ENCODE measurements around the gene TPRN.

The TPRN gene

DNA sequence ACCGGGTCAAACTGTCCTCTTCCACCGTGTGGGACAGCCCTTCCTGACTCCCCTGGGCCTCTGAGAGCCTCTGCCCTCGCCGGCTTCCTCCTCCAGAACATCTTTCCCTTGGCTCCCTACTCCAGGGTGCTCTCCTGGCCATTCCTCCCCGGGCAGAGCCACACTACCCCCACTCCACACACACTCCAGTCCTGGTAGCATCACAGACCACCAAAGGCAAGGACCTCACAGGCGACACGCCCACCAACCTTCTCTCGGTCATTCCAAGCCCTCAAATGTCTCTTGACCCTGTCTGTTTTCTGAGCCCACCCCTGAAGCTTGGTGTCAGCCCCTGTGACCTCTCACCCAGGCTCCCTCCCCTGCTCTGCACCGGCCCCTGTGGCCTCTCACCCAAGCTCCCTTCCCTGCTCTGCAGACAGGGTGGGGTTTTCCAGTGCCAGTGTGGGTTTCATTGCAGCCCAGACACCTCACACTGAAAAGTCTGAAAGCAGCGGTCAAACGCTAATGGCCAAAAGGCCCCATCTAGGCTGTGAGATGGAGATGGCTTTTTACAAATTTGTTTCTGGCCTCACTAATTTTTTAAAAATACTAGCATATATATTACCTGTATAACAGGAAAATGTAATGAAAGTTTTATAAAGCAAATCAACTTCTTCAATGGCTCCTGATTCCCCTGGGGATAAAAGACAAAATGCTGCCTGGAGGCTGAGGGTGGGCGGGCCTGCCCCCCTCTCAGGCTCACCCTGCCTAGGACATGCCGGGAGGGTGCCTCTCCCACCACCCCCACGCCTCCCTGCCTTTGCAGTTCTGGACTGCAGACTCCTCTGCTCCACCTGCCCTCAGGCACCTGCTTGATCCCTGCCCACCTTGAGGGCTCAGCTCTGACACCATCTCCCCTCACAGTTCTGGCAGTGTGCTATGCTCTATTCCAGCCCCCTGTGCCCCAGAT, 41.2 kb downstream of the TPRN start:
- DNase-seq (ENCODE audit: low read depth), result no peak

DNA sequence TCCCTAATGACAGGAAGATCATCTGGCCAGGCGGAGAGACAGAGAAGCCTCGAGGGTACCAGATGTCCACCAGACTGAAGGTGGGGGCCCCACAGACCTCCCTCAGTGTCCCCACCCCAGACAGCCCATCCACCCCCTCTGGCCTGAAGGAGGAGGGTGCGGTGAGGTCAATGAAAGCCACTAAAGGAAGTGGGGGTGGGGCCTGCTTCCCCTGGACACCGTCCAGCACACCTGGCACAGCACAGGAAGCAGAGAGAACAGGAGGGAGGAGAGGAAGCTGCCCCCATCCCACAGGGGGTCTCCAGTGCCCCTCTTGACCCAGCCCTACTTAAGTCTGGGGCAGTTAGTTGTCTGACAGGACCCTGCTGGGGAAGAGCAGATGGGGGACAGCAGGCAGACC, 41.9 kb downstream of the TPRN start:
- DNase-seq (ENCODE audit: low read depth), result no peak

DNA sequence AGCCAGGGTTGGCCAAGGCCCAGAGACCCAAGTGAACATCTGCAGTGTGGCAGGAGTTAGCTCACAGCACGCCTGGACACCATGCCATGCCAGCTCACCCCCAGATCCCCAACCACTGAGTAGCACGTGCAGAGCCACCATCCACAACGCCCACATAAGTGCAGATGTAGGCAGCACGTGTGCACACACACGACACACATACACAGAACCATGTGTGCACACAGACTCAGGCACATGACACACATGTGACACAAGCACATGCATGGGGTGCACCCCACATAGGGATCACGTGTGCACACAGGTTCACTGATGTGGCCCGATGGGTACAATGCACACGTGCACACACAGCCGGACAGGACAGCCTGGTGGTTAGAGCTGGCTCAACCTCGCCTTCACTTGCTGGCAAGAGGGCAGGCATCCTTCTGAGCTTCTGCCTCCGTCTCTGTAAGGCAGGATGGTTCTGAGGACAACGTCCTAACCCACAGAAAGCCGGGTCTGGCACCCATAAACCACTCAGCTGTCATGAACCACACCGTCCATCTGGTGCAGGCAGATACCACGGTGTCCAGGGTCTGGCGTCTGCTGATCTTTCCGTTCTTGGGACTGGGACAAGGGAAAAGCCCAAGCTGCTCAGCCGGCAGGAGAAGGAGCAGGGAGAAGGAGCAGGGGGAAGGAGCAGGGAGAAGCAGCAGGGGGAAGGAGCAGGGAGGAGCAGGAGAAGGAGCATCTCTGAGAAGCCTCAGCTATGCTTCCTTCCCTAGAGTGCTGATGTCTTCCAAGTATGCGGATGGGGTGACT, 42.7 kb downstream of the TPRN start:
- DNase-seq (ENCODE audit: low read depth), result no peak

DNA sequence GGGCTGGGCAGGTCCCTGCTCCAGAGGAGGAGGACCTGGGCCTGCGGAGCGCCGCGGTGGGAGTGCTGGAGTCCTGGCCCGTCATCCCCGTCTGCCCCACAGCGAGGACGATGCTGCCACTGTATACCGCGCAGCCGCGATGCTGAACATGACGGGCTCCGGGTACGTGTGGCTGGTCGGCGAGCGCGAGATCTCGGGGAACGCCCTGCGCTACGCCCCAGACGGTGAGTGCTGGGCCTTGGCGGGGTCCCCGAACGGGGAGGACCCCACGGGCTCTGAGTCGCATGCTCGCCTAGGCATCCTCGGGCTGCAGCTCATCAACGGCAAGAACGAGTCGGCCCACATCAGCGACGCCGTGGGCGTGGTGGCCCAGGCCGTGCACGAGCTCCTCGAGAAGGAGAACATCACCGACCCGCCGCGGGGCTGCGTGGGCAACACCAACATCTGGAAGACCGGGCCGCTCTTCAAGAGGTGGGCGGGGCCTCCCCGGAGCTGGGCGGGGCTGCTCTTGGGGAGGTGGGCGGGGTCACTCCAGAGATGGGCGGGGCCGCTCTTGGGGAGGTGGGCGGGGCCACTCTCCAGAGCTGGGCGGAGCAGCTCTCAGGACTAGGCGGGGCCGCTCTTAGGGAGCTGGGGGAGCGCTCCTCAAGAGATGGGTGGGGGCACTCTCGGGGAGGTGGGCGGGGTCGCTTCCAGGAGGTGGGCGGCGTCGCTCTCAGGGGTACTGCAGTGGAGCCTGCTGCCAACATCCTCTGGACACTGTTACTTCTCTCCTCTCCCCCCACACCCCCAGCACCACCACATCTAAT, 43.8 kb downstream of the TPRN start:
- DNase-seq (ENCODE audit: low read depth), result peak; percentile 35

DNA sequence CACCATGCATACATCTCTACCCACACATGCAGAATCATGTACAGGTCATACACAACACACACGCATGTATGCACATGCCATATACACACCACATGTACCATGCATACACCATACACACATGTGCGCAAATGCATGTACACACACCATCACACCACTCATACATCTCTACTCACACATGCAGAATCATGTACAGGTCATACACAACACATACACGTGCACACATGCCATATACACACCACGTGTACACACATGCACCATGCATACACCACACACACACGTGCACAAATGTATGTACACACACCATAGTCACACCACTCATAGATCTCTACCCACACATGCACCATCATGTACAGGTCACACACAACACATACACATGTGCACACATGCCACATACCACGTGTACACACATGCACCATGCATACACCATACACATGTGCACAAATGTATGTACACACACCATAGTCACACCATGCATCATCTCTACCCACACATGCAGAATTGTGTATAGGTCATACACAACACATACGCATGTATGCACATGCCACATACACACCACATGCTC, 47.6 kb downstream of the TPRN start:
- no peak for DNase-seq (ENCODE audit: low read depth)

DNA sequence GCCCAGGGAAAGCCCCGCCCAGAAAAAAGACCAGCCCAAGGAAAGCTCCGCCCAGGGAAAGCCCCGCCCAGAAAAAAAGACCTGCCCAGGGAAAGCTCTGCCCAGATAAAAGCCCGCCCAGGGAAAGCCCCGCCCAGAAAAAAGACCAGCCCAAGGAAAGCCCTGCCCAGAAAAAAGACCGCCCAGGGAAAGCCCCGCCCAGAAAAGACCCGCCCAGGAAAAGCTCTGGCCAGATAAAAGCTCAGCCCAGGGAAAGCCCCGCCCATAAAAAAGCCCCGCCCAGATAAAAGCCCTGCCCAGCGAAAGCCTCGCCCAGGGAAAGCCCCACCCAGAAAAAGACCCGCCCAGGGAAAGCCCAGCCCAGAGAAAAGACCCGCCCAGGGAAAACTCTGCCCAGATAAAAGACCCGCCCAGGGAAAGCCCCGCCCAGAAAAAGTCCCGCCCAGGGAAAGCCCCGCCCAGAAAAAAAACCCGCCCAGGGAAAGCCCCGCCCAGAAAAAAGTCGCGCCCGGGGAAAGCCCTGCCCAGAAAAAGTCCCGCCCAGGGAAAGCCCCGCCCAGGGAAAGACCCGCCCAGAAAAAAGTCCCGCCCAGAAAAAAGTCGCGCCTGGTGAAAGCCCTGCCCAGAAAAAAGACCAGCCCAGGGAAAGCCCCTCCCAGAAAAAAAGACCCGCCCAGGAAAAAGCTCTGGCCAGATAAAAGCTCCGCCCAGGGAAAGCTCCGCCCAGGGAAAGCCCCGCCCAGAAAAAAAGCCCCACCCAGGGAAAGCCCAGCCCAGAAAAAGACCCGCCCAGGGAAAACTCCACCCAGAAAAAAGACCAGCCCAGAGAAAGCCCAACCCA, 49.7 kb downstream of the TPRN start:
- no peak for DNase-seq (ENCODE audit: low read depth)

DNA sequence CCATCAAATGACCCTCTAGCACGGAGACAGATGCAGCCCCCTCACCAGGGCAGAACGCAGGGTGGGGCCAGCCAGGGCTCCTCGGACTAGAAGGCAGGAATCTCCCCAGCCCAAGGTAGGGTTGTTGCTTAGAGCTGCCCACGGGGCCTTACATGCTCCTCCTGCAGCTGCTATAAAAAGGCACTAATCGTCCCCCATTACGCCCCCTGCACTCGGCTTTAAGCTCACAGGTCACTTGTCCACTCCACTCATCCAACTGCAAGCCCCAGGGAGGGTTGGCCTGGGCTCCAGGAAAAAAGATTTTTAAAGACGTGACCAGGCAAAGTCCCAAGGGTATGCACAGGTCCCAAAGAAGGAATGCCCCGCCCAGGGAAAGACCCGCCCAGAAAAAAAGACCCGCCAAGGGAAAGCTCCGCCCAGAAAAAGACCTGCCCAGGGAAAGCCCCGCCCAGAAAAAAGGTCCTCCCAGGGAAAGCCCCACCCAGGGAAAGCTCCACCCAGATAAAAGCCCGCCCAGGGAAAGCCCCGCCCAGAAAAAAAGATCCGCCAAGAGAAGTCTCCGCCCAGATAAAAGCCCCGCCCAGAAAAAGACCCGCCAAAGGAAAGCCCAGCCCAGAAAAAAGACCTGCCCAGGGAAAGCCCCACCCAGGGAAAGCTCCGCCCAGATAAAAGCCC, 50.5 kb downstream of the TPRN start:
- DNase-seq (ENCODE audit: low read depth), result no peak

DNA sequence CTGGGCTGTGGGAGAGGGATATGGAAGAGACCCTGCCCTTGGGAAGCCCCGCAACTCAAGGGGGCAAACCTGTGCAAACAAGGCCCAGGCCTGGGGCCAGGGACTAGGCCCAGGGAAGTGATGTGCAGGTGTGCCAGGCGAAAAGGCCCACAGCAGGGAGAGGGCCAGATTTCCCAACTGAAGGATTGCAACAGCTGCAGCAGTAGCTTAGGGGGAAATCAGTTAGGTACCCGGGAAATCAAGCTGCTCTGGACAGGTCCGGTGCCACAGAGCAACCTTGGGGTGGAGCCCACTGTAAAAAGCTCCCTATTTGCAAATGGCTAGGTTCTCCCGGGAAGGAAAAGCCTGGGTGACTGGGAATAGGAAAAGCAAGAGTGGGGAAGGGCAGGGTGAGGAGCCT, 51.2 kb downstream of the TPRN start:
- no peak for DNase-seq (ENCODE audit: low read depth)

DNA sequence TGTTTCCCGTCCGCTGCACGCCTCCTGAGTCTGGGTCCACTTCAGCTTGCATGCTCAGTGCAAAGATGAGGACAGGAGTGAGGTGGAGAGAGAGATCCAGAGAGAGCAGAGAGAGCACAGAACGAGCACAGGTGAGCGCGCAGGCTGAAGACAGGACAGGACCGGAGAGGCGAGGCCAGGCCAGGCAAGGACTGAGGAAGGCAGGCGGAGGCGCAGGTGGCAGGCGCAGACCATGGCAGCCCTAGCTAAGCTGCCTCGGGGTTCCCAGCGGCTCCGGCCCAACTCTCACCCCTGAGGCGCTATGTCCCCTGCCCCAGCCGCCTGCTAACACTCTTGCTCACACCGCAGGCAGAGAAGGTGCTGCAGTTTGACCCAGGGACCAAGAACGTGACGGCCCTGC, 51.9 kb downstream of the TPRN start:
- DNase-seq (ENCODE audit: low read depth), result no peak

DNA sequence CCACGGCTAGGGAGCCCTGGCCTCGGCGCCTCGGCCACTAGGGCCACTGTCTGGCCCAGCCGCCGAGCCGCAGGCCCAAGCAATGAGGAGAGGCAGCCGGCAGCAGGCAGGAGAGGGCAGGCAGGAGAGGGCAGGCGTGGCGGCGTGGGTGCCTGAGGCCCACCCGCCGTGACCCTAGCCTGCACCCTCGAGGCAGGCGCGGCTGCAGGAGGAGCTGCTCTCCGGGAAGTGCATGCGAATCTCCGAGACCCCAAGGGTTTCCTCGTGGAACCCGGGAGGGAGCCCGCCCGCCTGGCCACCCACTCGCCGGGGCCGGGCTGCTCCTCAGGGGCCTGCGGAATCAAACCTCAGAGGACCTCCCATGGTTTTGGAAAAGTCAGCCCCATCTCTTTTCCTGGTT, 52.3 kb downstream of the TPRN start:
- no peak for DNase-seq (ENCODE audit: low read depth)

DNA sequence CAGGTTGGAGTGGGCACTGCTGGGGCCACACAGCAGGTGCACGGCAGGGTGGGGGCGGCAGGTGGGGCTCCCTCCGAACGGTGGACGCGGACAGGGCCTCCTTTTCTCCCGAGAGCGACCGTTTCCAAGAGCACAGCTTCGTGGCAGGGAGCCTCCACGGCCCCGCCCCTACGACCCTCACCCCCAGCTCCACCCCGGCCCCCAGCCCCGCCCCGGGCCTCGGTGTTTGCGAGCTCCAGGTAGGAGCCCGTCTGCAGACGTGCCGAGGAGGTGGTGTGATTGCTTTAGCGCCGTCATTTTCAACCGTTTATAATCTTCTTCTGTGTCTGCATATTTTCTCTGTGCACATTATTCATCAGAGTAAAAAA, 52.8 kb downstream of the TPRN start:
- DNase-seq (ENCODE audit: low read depth), result no peak

DNA sequence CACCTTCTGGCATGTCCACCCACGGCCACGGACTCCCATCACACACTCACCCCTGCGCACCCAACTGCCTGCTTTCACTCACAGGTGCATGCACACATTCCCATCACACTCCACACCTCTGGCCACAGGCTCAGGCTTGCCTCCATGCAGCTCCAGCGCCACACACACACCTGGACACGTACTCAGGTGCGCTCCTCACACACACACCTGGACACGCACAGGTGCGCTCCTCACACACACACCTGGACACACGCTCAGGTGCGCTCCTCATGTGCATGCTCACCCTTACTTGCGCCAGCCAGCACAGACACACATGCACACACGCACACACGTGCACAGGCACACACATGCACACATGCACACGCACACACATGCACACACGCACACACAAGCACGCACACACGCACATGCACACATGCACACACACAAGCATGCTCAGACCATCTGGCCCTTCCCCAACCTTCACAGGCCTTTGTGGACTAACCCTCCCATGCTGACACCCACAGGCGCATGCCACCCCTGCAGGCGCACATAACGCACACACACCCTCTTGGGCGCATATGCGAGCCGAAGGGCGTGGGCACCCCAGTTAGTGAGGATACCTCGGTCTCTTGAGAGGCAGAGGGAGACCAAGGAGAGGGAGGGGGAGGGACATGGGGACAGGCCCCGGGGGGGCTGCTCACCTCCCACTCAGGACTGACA, 53.3 kb downstream of the TPRN start:
- DNase-seq (ENCODE audit: low read depth), result no peak

DNA sequence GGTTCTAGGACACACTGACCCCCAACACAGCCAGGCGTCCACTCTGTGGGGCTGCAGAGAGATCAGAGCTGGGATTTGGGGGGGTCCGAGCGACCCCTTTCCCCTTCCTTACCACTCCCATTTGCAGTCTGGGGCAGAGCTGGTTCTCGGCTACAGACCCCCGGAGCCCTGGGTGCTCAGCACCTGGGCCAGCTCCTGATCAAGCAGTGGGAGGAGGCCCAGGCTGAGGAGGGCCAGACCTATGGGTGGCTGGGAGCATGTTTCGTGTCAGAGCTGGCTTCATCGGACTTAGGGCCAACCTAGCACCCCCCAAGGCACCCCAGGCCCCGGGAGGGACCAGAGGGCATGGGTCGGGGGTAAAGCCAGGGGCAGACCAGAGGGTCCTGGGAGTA, 54.0 kb downstream of the TPRN start:
- no peak for DNase-seq (ENCODE audit: low read depth)

DNA sequence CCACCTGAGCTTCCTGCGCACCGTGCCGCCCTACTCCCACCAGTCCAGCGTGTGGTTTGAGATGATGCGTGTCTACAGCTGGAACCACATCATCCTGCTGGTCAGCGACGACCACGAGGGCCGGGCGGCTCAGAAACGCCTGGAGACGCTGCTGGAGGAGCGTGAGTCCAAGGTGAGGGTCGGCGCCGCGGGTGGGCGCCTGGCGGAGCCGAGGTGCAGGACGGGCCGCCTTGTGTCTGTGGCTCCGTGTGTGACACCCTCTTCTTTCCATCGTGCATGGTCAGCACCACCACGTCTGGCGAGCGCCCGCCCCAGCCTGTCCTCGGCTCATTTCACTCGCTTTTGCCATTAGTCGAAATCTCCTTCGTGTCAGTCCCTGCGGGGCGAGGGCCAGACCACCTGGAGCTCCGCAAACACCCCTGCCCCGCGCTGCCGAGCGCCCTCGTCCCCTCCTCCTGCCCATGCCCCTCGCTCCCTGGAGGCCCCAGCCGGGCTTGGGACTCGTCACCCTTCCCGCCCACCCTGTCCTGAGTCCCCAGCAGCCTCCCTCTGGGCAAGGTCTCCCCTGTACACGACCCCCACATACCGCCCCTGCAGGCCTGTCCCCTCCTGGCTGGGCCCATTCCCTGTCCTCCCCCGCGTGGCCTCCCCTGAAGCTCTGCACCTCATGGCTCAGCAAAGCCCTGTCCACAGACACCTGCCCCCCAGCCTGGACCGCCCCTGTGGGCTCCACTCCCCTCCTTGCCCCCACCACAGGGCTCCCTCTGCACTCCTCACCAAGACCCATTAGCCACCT, 54.6 kb downstream of the TPRN start:
- DNase-seq (ENCODE audit: low read depth), result no peak

DNA sequence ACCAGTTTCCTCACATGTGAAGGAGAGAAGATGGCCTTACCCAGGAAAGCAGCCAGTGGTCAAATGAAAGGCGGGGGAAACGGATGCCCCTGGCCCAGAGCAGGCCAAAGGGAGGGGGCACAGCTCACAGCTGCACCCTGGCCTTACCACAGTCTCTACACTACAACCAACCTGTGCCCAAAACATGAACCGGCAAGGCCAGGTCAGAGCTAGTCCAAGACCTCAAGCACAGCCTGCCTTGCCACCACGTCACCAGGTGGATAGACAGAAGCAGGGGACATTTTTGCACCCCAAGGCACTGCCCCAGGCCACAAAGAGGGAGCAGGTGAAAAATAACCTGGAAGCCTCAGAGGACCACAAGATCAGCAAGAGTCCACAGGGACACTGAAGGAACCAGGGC, 57.1 kb downstream of the TPRN start:
- DNase-seq (ENCODE audit: low read depth), result no peak

DNA sequence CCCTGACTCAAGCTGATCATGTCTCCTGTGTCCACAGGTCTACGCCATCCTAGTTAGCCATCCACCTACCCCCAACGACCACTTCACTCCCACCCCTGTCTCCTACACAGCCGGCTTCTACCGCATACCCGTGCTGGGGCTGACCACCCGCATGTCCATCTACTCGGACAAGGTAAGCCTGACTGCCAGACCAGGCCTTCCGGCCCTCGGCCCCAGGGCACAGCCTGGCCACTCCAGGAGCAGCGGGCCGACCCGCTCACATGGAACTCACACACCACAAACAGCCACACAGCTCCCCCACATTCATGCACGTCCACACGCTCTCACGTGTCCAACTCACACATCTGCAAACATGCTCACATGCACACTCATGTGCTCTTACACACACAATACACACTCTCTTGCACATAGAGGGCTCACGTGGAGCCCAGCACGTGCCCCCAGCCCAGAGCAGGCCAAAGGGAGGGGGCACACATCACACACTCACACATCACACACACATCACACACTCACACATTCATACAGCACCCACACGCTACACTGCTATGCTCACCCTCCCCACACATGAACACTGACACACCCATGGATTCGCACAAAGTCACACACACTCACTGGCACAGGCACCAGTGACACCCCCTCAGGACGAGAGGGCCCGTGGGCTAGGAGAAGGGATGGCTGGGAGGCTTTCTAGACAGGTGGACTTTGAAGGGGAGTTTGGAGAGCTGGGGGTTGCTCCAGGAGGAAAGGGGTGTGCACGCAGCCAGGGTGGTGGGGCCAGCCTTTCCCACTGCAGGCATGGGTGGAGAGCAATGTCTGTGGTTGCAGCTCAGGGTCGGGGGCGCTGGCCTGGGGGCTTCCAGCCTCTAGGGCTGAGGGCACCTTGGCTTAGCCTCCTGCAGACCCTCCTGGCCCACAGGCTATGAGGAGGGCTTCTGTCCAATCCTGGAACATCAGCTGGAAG, 58.3 kb downstream of the TPRN start:
- no peak for DNase-seq (ENCODE audit: low read depth)
